ENCODE results near the gene DYNLT5. TPM values are rescaled to one million over a fixed set of nuclear protein-coding genes. Genes with fewer than 3 reads are reported as not detected.

DYNLT5 gene
- polyA plus RNA-seq, 1 donor (not counting 4 experiments of a cell fraction or from before 2014, with no cell fraction given), result not detected

- TF ChIP-seq CTCF (optimal IDR thresholded peaks at IDR 0.05 in 1 of 3, IDR thresholded peaks at IDR 0.05 in 1 of 3, conservative IDR thresholded peaks at IDR 0.05 in 1 of 3; ENCODE audit: extremely low read depth in 1 of 3, insufficient read depth in 2 of 3, low read length in 3 of 3) (no peak), EZH2 (IDR thresholded peaks at IDR 0.05; ENCODE audit: low read length) (no peak)
- Histone ChIP-seq H3K4me2 (ENCODE audit: control insufficient read depth, extremely low read depth, insufficient read depth, low read depth, low read length) (no peak overlapping the region), H2AFZ (ENCODE audit: control insufficient read depth, low read length) (no peak overlapping the region), H3K4me3 (ENCODE audit: control insufficient read depth in 2 of 3, extremely low read depth in 1 of 3, insufficient read depth in 2 of 3, low read depth in 1 of 3, low read length in 3 of 3) (no peak overlapping the region), H3K4me1 (ENCODE audit: control insufficient read depth, extremely low read depth, insufficient read depth, low read length) (no peaks in the 10 kb centered on the region), H3K9me1 (ENCODE audit: control insufficient read depth, extremely low read depth, insufficient read depth, low read length) (no peaks in the 10 kb centered on the region), H3K9ac (ENCODE audit: control insufficient read depth, extremely low read depth, insufficient read depth, low read length) (no peak overlapping the region), H3K36me3 (ENCODE audit: control insufficient read depth in 2 of 2, extremely low read depth in 1 of 2, insufficient read depth in 2 of 2, low read length in 2 of 2) (no peaks in the 10 kb centered on the region), H3K27ac (ENCODE audit: control insufficient read depth, insufficient read depth, low read length) (no peak overlapping the region), H3K27me3 (ENCODE audit: control insufficient read depth, extremely low read depth, insufficient read depth, low read length) (no peaks in the 10 kb centered on the region), H3K9me3 (ENCODE audit: control insufficient read depth, low read depth, low read length) (no peaks in the 10 kb centered on the region), H4K20me1 (ENCODE audit: control insufficient read depth, extremely low read depth, insufficient read depth, low read length) (no peaks in the 10 kb centered on the region), H3K79me2 (ENCODE audit: control insufficient read depth, insufficient read depth, low read length) (no peaks in the 10 kb centered on the region)
- no peak for DNase-seq (ENCODE audit: low read depth, low spot score)
- FAIRE-seq, result no peak
- dilution Hi-C loops (cut with MboI; ENCODE audit: extremely low pct_ligation_motif_present, low sequenced_read_pairs), result no loop called here
These were observed 6.0 kb downstream of the DYNLT5 start for GRCh38 chr1:66758241-66758755.

DNA sequence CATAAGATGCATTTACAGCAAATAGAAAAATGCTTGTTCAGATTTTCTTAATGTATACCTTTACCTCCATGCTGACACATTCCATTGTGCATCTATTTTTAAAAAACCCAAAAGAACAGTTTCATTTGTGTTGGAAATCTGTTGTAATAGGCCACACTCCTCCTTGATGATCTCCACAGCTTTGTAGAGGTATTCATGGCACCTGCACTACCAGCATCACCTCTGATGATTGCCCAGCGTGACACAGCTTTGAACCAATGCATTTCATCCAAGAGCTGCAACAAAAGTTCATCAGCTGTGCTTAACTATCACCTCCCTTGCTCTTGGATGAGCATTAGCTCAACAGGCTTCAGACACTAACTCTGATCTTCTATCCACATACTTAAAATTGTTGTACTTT is 8.2 kb downstream of the DYNLT5 start:
- Histone ChIP-seq H4K20me1 (ENCODE audit: control insufficient read depth, extremely low read depth, insufficient read depth, low read length) (no peaks in the 10 kb centered on the region), H3K27me3 (ENCODE audit: control insufficient read depth, extremely low read depth, insufficient read depth, low read length) (no peaks in the 10 kb centered on the region), H3K4me1 (ENCODE audit: control insufficient read depth, extremely low read depth, insufficient read depth, low read length) (no peaks in the 10 kb centered on the region), H2AFZ (ENCODE audit: control insufficient read depth, low read length) (no peak overlapping the region), H3K4me3 (ENCODE audit: control insufficient read depth in 2 of 3, extremely low read depth in 1 of 3, insufficient read depth in 2 of 3, low read depth in 1 of 3, low read length in 3 of 3) (no peak overlapping the region), H3K27ac (ENCODE audit: control insufficient read depth, insufficient read depth, low read length) (no peak overlapping the region), H3K36me3 (ENCODE audit: control insufficient read depth in 2 of 2, extremely low read depth in 1 of 2, insufficient read depth in 2 of 2, low read length in 2 of 2) (no peaks in the 10 kb centered on the region), H3K79me2 (ENCODE audit: control insufficient read depth, insufficient read depth, low read length) (no peaks in the 10 kb centered on the region), H3K9me3 (ENCODE audit: control insufficient read depth, low read depth, low read length) (no peaks in the 10 kb centered on the region), H3K9ac (ENCODE audit: control insufficient read depth, extremely low read depth, insufficient read depth, low read length) (no peak overlapping the region), H3K4me2 (ENCODE audit: control insufficient read depth, extremely low read depth, insufficient read depth, low read depth, low read length) (no peak overlapping the region), H3K9me1 (ENCODE audit: control insufficient read depth, extremely low read depth, insufficient read depth, low read length) (no peaks in the 10 kb centered on the region)
- dilution Hi-C loops (cut with MboI; ENCODE audit: extremely low pct_ligation_motif_present, low sequenced_read_pairs), result no loop called here
- TF ChIP-seq EZH2 (IDR thresholded peaks at IDR 0.05; ENCODE audit: low read length), result no peak
- TF ChIP-seq CTCF (optimal IDR thresholded peaks at IDR 0.05 in 1 of 3, IDR thresholded peaks at IDR 0.05 in 1 of 3, conservative IDR thresholded peaks at IDR 0.05 in 1 of 3; ENCODE audit: extremely low read depth in 1 of 3, insufficient read depth in 2 of 3, low read length in 3 of 3), result no peak
- DNase-seq (ENCODE audit: low read depth, low spot score) (no peak), FAIRE-seq (no peak)

Data from keratinocyte (primary cell).